Measurements from ENCODE around the gene AKR1C4.
"Not testable (repeated sequence)": the region's sequence is repeated elsewhere in the genome, so short reads cannot be mapped to it uniquely, and the experiment has no call there.

Gene AKR1C4

GRCh38 chr10:5196702-5197113, at the start of gene AKR1C4:
TSS of gene AKR1C4 (plus strand) at chr10:5196837. CDS start at chr10:5196868, 31 bp downstream.
- ATAC-seq, result no peak
- no peak for DNase-seq

- ATAC-seq, result no peak
These were observed 49.8 kb upstream of the AKR1C4 start for GRCh38 chr10:5146920-5147254.

GRCh38 chr10:5147255-5147980, 49.2 kb upstream of the AKR1C4 start:
- DNase-seq, result no peak
- ATAC-seq, result no peak

More at GRCh38 chr10:5146920-5147254, 49.8 kb upstream of the AKR1C4 start:
- no peak for DNase-seq

GRCh38 chr10:5147981-5148677, 48.5 kb upstream of the AKR1C4 start:
- no peak for ATAC-seq
- DNase-seq, result no peak

GRCh38 chr10:5148678-5149032, 48.0 kb upstream of the AKR1C4 start:
- DNase-seq (no peak), ATAC-seq (no peak)

- ATAC-seq, result no peak
These were observed 45.6 kb upstream of the AKR1C4 start for GRCh38 chr10:5151076-5151475.

GRCh38 chr10:5155951-5156350, 40.7 kb upstream of the AKR1C4 start:
- DNase-seq (no peak), ATAC-seq (no peak)

More at GRCh38 chr10:5151076-5151475, 45.6 kb upstream of the AKR1C4 start:
- DNase-seq, result no peak

GRCh38 chr10:5157501-5157900, 39.1 kb upstream of the AKR1C4 start:
- DNase-seq (no peak), ATAC-seq (no peak)

GRCh38 chr10:5159126-5159525, 37.5 kb upstream of the AKR1C4 start:
- DNase-seq (no peak), ATAC-seq (no peak)

GRCh38 chr10:5163487-5163886, 33.1 kb upstream of the AKR1C4 start:
- ATAC-seq (no peak), DNase-seq (no peak)

GRCh38 chr10:5165738-5166137, 30.9 kb upstream of the AKR1C4 start:
- no peak for ATAC-seq
- no peak for DNase-seq

GRCh38 chr10:5168897-5169420, 27.7 kb upstream of the AKR1C4 start:
- ATAC-seq (no peak), DNase-seq (no peak)

- not testable (repeated sequence) for ATAC-seq, DNase-seq
These were observed 21.1 kb upstream of the AKR1C4 start for GRCh38 chr10:5175581-5175980.

- not testable (repeated sequence) for ATAC-seq, DNase-seq
These were observed 16.1 kb upstream of the AKR1C4 start for GRCh38 chr10:5180503-5180902.

GRCh38 chr10:5183923-5184322, 12.7 kb upstream of the AKR1C4 start:
- DNase-seq, result no peak
- no peak for ATAC-seq

- DNase-seq (no peak), ATAC-seq (no peak)
These were observed 11.5 kb upstream of the AKR1C4 start, which contains the start of gene AKR1C8 for GRCh38 chr10:5184987-5185775. TSS of gene AKR1C8 (minus strand) at chr10:5185150. CDS start at chr10:5185104, 46 bp downstream.

GRCh38 chr10:5187867-5188266, 8.8 kb upstream of the AKR1C4 start:
- DNase-seq (no peak), ATAC-seq (no peak)

- DNase-seq (no peak), ATAC-seq (no peak)
These were observed 8.3 kb upstream of the AKR1C4 start for GRCh38 chr10:5188358-5188757.

GRCh38 chr10:5194431-5194830, 2.2 kb upstream of the AKR1C4 start:
- DNase-seq (no peak), ATAC-seq (no peak)

- ATAC-seq (no peak), DNase-seq (no peak)
These were observed 786 bp upstream of the AKR1C4 start for GRCh38 chr10:5195727-5196374.

- no peak for ATAC-seq
- DNase-seq, result no peak
These were observed 1.7 kb downstream of the AKR1C4 start for GRCh38 chr10:5198386-5198785.

GRCh38 chr10:5199398-5199797, 2.8 kb downstream of the AKR1C4 start:
- no peak for DNase-seq
- no peak for ATAC-seq

Measured in stimulated activated naive CD8-positive, alpha-beta T cell treated with anti-CD3 and anti-CD28 coated beads, Interleukin-15, Interleukin-2, amounts not matched to agents 100 U/mL and 50 U/mL, for 24 hours (primary cell).